HS-27A (cell line): Measurements from ENCODE around the gene GHSR.

Source experiments
- DNase-seq: peaks from one replicate; pipeline ENCODE4 v3.0.0-alpha.2; 2012; ENCODE audit warnings: low read depth, missing footprints

Gene GHSR, protein sequence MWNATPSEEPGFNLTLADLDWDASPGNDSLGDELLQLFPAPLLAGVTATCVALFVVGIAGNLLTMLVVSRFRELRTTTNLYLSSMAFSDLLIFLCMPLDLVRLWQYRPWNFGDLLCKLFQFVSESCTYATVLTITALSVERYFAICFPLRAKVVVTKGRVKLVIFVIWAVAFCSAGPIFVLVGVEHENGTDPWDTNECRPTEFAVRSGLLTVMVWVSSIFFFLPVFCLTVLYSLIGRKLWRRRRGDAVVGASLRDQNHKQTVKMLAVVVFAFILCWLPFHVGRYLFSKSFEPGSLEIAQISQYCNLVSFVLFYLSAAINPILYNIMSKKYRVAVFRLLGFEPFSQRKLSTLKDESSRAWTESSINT

DNA sequence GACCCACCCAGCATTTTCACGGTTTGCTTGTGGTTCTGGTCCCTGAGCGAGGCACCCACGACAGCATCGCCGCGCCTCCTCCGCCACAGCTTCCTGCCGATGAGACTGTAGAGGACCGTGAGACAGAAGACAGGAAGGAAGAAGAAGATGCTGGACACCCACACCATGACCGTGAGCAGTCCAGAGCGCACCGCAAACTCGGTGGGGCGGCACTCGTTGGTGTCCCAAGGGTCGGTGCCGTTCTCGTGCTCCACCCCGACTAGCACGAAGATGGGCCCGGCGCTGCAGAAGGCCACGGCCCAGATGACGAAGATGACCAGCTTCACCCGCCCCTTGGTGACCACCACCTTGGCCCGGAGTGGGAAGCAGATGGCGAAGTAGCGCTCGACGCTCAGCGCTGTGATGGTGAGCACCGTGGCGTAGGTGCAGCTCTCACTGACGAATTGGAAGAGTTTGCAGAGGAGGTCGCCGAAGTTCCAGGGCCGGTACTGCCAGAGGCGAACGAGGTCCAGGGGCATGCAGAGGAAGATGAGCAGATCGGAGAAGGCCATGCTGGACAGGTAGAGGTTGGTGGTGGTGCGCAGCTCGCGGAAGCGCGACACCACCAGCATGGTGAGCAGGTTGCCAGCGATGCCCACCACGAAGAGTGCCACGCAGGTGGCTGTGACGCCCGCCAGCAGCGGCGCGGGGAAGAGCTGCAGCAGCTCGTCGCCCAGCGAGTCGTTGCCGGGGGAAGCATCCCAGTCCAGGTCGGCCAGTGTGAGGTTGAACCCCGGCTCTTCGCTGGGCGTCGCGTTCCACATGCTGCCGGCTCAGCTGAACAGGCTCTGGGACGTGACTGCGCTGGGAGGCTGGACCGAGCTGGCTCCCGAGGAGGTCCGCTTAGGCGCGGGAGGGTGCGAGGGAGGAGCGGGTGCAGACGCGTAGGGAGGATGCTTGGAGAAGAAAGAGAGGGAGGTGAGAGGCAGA is at the start of gene GHSR:
GHSR (minus strand) TSS at position 846 of the 969 bp plus-strand sequence; CDS start at position 803, 43 bp downstream.
- DNase-seq: no peak

DNA sequence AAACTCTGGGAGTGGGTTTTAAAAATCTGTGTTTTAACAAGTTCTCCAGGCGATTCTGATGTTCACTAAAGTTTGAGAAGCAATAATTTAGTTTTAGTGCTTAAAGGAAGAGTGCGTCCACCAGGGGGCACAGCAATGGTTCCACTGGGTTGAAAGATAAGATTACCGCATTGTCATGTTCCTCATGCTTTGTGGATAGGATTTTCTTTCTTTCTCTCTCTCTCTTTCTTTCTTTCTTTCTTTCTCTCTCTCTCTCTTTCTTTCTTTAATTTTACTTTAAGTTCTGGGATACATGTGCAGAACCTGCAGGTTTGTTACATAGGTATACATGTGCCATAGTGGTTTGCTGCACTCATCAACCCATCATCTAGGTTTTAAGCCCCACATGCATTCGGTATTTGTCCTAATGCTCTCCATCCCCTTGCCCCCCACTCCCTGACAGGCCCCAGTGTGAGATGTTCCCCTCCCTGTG is 42.0 kb upstream of the GHSR start:
- peak; percentile 38 for DNase-seq

DNA sequence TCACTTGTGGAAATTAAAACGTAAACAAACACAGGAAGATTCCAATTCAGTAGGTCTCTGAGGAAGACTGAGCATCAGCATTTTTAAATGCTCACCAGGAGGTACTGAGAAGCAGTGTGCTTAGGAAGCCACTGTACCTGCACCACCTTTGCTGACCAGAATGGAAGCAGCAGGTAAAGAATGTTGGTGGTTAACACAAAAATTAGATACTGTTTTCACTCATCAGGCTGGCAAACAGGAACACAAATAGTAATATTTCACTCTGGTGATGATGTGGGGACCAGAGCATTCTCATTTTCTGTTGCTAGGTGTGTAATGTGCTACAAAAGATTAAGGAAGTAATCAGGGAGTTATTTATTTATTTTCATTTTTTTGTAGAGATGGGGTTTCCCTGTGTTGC is 29.9 kb upstream of the GHSR start:
- DNase-seq: no peak

DNA sequence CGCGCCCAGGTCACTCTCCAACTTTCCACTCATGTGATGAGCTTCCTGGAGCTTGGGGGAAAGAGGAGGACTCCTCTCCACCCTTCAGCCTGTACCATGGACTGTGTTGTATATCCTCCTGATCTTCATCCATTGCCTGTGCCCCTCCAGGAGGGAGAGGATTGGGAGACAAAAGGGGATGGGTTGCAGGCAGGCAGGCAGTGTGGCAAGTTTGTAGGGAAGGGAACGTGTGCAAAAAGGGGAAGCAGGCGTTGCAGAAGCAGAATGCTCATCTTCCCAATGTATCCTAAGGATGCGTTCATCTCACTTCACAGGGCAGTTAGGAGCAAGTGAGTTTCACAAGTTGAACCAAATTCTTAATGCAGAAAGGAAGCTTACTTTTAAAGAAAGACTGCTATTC is 28.1 kb upstream of the GHSR start:
- DNase-seq: no peak

DNA sequence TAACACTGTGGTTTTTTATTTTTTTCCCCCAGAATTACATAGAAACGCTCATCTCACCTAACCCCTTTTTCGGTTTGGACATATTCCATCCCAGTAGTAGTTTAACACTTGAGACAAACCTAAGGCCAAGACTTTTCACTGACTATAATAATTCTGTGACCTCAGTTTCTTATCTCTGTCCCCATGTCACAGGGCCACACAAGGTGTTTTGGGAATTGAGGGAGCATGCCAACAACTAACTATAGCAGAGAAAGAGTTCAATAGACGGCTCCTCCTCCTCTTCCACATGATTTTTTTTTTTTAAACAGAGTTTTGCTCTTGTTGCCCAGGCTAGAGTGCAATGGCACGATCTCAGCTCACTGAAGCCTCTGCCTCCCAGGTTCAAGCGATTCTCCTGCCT is 27.4 kb upstream of the GHSR start:
- no peak for DNase-seq

DNA sequence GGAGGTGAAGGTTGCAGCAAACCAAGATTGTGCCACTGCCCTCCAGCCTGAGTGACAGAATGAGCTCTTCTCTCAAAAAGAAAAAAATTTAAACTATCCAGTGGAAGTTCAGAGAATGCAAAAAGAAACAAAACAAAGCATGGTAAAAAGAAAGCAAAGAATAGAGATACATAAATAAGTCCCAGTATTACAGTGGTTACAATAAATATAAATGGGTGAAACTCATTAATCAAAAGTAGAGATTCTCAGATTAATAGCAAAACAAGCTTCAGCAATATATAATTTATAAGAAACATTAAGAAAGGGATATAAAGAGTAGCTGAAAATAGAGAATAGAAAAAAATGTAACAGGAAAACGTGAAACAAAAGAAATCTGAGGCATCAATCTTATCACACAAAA is 23.6 kb upstream of the GHSR start:
- DNase-seq: no peak

DNA sequence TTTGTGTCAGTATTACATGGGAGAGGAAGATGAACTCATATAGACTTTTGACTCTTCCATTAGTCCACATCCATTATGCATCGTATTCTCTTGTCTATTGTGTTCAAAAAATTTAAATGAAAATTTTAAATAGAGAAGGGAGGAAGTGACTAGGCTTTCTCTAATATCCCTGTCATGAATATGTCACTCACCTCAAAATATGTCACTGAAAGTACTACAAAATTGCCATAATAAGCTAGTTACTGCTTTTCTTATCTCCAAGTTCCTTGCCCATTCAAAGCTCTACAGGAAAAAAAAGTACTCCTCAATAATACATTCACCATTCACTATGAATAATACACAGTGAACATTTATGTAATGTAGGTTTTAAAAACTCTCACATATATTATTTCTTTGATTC is 22.3 kb upstream of the GHSR start:
- no peak for DNase-seq

DNA sequence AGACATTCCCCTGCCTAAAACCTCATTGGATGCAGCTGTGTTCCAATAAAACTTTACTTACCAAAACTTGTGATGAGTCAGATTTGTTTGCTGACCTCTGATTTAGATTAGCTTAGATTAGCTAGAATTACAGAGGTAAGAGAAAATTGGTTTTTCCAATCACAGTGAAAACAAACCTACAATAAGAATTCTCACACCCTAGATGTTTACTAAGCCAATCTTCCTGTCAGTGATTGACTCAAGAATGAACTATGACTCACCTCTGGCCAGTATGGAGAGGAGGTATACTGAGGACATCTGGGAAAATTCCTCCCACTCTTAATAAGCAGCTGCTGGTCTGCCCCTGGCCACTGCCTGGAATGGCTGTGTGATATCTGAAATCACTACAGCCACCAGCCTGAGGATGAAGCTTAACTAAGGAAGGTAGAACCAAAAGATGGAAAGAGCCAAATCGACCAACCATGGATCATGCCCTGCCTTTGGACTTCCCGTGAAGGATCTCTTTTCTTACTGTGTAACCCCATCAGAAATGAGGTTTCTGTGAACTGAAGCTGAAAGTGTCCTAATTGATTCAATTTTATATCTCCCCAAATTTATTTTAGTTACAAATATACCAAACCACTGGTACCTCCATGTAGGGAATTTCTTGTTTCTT is 19.0 kb upstream of the GHSR start:
- DNase-seq: peak; percentile 54

DNA sequence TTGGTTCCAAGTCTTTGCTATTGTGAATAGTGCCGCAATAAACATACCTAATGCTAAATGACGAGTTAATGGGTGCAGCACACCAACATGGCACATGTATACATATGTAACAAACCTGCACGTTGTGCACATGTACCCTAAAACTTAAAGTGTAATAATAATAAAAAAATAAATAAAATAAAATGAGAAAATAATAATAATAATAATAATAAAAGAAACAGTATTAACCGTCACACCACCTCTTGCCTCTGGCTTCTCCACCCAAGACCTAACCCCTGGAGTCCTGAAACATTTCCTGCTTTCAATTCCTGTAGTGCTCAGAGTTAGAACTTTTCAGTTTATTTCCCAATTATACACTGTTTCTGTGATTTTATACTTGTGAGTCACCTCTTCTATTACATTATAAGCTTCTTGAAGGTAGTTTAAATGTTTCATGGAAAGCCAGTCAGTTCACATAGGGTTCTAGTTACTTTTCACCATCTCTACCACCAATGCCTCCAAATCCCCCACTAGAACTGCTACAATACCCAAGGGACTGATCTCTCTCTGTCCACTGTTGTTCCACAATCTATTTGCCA is 18.4 kb upstream of the GHSR start:
- DNase-seq: no peak

DNA sequence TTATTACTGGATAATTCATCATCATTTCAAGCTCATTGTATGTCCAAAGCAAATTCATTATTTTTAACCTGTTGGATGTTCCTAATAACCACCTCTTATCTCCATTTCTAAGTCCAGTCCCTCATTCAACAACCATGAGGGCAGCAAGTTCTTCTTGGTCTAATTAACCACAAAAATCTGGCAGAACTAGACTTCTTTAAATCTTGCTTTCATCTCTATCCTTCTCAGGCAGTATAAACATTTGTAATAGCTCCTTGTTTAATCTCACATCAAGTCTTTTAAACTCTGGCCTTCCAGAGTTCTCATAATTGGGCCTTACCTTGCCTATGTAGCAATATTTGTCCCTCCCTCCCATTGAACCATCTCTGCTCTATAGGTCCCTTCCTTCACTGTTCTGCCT is 17.0 kb upstream of the GHSR start:
- no peak for DNase-seq

DNA sequence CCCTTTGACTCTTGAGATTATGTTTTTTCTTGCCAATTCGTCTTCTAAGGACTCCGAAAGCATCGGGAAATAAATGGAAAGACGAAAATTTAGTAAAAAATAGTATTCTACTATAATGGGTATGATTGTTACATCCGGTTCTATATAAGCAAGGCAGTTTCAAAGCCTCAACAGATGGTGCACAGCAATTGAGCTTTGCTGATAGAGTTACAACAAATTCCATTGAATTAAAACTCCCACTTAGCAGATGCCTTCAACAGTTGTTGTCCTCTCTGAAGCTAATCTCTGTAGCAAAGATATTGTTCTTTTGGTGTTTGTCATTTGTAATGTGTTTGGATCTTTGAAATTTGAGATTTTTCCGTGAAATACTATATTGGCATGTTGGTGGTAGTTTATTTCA is 16.1 kb upstream of the GHSR start:
- no peak for DNase-seq

DNA sequence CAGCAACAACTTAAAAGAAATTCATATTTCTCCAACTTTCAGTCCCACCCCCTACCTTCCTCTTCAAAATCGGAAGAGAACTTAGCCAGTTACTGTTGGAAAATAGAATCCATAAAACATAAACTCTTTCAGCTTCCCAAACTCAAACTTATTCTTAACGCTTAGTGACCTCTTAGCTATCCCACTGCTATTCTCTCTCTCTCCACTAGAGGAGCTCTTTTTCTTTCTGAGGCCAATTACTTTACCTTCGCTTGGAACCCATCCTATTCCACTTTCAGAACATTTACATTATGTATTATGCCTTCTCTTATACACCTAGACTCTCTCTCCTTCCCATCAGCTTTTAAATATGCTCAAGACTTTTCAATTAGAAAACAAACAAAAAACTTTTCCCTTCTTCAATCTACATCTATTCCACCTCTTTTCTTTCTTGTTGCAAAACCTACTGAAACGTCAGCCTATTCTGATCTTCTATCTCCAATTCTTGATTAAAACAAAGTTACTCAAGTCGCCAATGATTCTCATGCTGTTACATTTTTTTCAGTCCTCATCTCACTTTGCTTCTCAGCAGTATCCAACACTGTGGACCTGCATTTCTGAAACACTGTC is 13.4 kb upstream of the GHSR start:
- no peak for DNase-seq

DNA sequence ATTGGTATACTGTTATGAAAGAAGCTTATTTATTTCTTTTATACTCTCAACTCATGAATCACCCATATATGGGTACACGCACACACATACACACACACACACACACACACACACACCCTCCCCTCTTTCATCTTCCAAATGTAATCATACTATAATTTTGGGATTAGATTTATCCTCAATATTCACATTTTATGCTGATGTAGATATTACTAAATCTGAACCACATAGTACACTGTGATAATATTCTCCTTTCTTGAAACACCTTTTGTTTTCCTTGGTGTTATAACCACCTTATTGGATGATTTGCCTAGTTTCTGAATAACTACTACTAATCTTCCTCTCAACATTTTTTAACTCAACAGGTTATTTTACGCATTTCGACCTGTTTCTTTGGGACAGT is 8.1 kb upstream of the GHSR start:
- DNase-seq: no peak

DNA sequence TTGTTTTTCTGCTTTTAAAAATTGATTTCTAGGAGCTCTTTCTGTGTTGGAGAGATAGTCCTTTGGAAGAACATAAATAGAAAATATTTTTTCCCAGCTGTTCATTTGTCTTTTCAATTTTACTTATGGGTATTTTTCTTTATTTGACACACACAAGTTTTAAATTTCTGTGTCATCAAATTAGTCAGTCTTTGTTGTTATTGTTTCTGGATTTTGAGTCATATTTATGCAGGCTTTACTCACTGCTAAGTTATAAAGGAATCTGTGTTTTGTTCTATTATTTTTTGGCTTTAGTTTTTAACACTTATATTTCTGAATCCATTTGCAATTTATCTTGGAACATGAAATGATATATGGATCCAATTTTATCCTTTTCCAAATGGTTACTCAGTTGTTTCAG is 5.9 kb upstream of the GHSR start:
- no peak for DNase-seq

DNA sequence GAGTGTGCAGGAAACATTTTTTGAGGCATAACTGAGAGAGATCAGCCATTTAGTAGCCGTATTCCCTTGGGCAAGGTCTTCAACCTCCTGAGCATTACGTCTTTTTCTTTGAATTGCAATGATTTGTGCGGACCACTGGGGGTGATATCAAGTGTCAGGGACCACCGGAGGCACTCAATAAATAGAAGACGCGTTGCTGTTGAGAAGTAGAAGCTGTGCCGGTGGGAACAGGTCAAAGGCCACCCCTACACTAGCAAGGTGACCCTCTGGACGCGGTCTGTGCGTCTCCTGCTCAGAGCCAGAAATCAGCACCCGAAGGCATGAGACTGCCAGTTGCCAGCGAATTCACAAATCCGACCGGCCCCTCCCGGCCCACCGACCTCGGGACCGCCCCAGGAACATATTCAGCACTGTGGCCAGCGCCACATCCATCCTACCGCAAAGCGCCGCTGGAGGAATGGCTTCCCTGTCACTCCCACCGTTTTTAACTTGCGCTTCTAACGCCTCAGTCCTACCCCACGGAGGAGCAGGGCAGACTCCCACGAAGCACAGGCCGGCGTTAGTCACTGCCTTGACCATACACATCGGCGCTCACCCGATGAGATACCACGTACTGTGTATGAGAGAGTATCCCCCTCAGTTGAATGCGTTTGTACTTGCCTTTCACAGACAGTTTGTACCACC is 1.4 kb upstream of the GHSR start:
- no peak for DNase-seq

DNA sequence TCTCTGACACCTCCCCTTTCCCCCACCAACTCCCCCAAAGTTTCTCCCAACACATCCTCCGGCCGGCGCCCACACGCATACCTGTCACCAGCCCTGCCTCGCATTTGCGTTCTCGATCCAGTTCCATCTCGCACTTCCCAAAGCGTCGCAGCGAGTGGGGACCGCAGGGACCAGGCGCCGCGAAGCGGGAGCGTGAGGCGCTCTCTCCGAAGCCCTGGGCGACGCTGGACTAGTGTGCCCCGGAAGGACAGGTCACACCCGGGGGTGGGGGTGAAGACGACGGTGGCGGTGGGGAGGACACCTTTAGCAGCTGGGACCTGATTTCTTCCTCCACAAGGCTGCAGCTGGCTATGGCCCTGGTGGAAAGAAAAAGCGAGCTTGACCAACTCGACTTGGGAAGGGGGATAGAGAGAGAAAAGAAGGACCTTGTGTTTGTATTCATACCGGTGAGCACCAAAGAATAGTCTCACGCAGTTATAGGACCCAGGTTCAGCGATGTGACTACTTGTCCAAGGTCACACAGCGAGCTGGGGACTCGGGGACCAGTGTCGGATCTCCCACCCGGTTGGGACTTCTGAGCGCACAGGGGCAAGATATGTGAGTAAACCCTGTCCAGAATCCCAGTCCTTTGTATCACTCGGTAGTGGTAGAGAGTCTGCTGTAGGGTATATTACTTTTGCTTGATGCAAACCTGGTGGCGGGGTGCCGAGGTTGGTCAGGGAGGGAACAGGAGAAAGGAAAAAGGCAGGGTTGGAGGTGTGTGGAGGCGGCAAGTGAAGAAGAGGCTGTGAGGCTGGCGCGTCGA is 607 bp upstream of the GHSR start:
- DNase-seq: no peak

DNA sequence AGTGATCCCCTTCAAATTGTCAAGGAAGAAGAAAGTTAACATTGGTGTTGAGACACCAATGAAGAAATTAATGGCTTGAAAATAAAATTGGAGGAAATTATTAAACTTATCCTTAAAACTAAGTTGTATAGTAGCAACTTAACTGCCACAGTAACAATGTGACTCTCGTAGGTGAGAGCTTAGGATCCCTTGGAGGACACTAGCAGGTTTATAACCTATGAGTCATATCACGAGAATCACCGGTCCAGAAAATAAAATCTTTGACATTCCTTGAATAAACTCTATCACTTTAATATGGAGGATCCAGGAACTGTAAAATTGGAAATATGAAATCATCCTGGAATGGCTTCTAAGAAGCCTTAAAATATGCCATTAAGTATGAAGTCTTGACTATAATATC is 2.1 kb downstream of the GHSR start:
- DNase-seq: no peak

DNA sequence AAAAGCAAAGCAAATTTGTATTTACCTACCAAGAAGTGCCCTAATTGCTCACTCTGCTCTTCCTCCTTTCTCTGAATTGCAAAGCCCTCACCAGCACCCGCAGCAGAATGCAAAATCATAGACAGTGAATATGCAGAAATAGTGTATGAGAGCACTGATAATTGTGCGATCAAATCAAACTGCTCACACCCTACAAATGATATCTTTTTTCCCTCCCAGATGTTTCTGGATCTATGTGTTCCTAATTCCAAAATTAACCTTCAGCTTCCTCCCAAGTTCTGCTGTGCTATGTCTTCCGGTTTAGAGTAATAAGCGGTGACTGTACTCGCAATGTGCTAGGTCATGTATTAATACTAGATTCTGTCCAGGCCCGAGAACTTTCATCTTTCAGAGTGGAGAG is 3.4 kb downstream of the GHSR start:
- no peak for DNase-seq

DNA sequence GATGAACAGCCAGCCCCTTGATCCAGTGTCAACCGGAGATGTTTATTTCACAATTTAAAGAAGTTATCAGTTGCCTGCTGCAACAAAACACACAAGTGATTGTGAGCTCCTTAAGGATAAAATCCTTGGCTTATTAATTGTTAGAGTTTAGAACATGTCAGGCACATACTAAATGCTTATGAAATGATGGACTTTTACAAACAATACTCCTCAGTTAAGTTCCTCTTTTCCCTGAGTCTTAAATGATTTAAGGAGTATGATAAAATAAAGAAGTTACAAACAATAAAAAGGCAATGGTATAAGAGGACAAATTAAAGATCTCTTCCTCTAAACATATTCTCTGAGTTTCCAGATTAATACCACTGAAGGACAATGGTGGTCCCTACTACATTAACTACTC is 5.7 kb downstream of the GHSR start:
- no peak for DNase-seq

DNA sequence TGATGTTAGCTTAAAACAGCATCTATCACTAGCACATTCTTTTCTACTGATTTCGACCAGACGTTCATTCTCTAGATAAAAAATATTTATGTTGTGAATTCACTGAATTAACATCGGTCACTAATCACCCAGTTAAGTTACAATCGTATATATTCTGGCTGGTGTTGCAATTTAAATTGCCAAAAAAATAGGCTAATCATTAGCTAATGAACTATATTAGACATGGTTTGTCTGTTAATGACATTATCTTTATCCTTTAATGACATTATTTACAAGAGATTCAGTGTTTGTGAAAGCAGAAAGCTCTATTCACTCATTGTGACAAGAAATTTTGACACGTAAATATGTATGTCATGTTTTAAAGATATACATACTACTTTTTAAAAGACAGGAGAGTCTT is 6.7 kb downstream of the GHSR start:
- no peak for DNase-seq
